ENCODE results near the gene PIWIL1.

Gene PIWIL1

DNA sequence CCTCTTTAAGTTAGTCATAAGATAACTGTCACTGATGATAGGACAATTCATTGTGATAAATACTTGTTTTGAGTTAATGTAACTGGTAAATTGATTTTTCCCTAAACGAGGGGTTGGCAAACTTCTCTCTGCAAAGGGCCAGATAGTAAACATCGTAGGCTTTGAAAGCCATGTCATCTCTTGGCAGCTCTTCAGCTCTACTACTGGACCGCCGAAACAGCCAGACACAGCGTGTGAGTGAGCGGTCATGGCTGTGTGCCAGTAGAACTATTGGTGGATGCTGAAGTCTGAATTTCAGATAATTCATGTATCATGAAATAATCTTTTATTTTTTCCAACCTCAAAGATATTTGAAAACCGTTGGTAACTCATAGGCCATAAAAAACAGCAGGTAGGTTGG, 9.9 kb downstream of the PIWIL1 start:
- DNase-seq, result no peak
- no peak for TF ChIP-seq GATA1 (IDR thresholded peaks at IDR 0.05; ENCODE audit: low read depth, low read length)
- no peak for TF ChIP-seq POLR2A (IDR thresholded peaks at IDR 0.05; ENCODE audit: low read length)

DNA sequence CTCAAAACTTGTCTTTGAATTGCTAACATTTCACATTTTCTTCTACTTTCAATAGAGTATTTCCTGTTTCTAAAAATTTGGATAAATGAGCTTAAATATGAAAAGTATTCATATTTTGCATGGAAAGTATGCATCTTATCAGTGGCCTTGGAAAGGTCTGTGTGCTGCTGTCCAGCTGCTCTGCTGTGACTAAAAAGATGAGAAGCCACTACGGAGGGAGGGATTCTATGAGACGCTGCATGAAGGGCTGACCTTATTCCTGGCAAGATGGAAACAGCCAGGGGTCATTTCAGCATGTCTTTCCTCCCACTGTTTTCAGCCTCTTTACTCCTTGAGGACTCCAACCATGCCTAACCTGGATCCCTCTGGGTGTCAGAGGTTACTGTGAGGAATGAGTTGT, 13.0 kb downstream of the PIWIL1 start:
- no peak for DNase-seq
- no peak for TF ChIP-seq POLR2A (IDR thresholded peaks at IDR 0.05; ENCODE audit: low read length)

DNA sequence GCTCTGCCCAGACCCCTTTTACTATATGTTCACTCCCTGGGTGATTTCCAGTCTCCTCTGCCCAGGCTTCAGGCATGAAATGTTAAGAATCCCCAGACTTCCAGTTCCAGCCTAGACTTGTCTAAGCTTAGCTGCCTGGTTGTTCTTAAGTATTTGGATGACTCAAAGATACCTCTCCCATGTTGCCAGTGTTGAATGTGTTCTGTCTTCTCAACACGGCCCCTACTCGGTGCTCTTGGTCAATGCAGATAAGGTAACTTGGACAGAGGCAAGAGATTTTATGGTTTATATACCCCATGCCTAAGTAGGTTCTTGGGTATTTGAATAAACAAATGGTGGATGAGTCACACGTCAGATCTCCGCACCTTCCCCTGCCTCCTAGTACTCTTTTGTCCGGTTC, 13.6 kb downstream of the PIWIL1 start:
- no peak for DNase-seq
- TF ChIP-seq POLR2A (IDR thresholded peaks at IDR 0.05; ENCODE audit: low read length) (no peak), GATA1 (IDR thresholded peaks at IDR 0.05; ENCODE audit: low read depth, low read length) (no peak)

DNA sequence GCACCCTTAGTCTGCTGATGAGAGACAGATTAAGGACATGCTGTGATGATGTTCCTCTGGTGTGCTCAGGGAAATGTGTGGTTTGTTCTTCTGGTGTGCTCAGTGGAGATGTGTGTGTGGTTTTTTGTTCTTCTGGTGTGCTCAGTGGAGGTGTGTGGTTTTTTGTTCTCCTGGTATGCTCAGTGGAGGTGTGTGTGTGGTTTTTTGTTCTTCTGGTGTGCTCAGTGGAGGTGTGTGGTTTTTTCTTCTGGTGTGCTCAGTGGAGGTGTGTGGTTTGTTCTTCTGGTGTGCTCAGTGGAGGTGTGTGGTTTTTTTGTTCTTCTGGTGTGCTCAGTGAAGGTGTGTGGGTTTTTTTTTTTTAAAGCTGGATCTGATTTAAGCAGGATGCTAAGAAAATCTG, 15.4 kb downstream of the PIWIL1 start:
- DNase-seq, result no peak
- TF ChIP-seq GATA1 (IDR thresholded peaks at IDR 0.05; ENCODE audit: low read depth, low read length) (no peak), POLR2A (IDR thresholded peaks at IDR 0.05; ENCODE audit: low read length) (no peak)

DNA sequence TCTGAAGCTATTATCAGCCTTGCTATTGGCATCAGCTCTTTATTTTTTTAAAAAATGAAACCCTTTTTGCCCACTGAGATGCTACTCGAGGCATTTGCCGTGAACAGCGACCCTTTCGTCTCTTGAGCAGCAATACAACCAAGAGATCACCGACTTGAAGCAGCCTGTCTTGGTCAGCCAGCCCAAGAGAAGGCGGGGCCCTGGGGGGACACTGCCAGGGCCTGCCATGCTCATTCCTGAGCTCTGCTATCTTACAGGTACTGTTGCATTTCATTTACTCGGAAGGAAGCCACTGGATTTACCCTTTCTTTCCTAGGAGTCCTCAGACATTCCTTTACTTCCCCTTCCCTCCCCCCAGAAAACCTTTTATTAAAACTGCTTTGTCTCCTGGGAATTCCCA, 16.7 kb downstream of the PIWIL1 start:
- DNase-seq, result no peak
- TF ChIP-seq POLR2A (IDR thresholded peaks at IDR 0.05; ENCODE audit: low read length), result no peak
- no peak for TF ChIP-seq GATA1 (IDR thresholded peaks at IDR 0.05; ENCODE audit: low read depth, low read length)

DNA sequence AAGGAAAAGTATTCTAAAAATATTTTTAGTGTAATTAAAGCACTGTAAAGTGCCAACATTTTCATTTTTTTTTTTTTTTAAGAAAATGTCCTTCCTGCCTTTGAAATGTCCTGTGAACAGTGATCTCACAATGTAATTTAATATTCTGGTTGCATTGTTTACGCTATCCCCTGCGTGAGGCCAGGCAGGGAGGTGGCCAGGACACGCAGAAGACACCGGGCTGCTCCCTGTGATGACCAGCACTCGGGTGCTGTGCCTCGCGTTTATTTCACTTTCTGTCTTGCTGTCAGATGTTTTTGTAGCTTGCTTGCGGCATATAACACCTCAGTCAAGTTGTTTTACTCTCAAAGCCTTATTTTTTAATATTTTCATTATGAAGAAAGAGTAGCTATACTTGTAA, 18.5 kb downstream of the PIWIL1 start:
- TF ChIP-seq GATA1 (IDR thresholded peaks at IDR 0.05; ENCODE audit: low read depth, low read length) (no peak), POLR2A (IDR thresholded peaks at IDR 0.05; ENCODE audit: low read length) (no peak)
- DNase-seq, result no peak

DNA sequence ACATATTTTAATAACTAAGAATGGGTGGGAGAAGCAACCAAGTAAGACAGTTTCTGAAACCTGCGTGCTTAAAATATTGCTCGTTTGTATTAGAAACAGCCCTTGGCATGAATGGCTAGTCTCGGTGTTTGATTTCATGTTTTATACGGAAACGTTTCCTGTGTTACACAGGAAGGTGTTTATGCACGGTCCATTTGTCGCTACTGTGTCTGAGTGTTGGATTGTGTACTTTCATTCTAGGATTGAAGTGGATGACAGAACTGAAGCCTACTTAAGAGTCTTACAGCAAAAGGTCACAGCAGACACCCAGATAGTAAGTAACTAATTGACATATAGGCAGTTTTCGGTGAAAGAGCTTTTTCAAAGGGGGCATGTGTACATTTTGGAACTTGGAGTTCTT, 19.6 kb downstream of the PIWIL1 start:
- TF ChIP-seq GATA1 (IDR thresholded peaks at IDR 0.05; ENCODE audit: low read depth, low read length) (no peak), POLR2A (IDR thresholded peaks at IDR 0.05; ENCODE audit: low read length) (no peak)
- DNase-seq, result no peak

DNA sequence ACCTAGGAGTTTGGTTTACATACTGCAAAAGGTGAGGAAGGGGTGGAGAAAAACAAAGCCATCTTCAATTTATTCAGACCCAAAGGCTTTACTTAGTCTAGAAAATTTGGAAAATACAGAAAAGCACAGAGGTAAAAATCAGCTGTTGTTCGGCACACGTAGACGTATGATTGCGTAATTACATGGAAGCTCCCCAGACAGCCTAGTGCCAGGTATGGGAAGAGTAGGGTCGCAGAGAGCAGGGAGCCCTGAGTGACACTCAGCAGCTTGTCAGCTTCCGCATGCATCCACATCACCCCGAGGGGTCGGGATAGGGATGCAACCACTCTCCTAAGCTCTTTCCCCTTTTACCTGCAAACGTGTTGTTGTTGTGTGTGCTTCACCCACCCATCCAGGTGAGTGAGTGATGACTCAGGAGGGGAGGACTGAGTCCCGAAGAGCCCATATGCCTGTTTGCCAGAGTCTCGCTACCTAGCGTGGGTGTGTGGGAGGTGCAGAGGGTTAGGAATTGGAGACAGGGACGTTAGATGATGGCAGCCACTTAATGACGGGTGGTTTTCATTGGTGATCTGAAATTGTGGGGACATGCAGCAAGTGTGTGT, 20.1 kb downstream of the PIWIL1 start:
- TF ChIP-seq POLR2A (IDR thresholded peaks at IDR 0.05; ENCODE audit: low read length) (no peak), GATA1 (IDR thresholded peaks at IDR 0.05; ENCODE audit: low read depth, low read length) (no peak)
- no peak for DNase-seq

DNA sequence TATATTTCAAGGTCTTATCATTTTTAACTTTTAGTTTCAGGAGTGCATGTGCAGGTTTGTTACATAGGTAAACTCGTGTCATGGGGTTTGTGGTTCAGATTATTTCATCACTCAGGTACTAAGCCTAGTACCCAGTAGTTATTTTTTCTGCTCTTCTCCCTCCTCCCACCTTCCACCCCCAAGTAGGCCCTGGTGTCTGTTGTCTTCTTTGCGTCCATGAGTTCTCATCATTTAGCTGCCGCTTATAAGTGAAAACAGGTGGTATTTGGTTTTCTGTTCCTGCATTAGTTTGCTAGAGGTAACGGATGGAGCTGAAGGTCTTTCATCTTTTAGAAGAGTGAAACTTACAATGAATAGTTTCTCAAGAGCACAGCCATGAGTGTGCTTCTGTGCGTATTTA, 24.4 kb downstream of the PIWIL1 start:
- TF ChIP-seq GATA1 (IDR thresholded peaks at IDR 0.05; ENCODE audit: low read depth, low read length) (no peak), POLR2A (IDR thresholded peaks at IDR 0.05; ENCODE audit: low read length) (no peak)
- no peak for DNase-seq

DNA sequence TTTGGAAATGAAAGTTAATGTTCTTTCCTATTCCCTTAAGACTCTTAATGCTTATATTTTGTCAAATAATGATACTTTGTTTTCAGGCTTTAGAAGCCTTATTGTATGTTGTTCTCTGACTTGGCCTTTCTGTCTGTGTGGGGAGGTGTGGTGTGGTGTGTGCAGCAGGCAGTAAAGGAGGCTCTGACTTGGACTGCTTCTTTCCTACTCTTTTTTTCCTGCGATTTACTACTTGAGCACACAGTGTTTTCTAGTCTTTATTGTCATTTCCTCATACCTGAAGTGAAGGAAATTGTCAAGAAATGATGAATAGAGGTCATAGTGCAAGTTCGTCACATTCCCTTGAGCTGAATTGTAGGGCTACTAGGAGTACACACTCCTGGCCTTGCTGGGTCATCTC, 26.9 kb downstream of the PIWIL1 start:
- TF ChIP-seq POLR2A (IDR thresholded peaks at IDR 0.05; ENCODE audit: low read length) (no peak), GATA1 (IDR thresholded peaks at IDR 0.05; ENCODE audit: low read depth, low read length) (no peak)
- DNase-seq, result no peak

DNA sequence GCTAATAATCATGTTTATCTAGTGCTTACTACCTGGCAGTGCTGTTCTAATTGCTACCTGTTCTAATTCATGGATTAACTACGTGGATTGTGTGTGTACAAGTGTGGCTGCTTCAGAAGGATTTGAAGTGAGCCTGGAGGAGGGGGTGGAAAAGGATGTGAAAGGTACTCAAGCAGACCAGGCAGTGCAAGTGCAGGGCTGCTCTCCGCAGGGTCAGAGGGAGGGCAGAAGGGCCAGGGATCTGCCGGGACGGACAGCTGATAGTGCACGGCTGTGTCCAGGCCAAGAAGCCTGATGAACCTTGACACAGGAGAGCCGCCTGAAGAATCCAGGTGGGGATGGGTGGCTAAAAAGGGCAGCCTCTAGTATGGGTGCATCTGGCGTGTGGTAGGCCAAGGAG, 28.5 kb downstream of the PIWIL1 start:
- no peak for TF ChIP-seq POLR2A (IDR thresholded peaks at IDR 0.05; ENCODE audit: low read length)
- no peak for TF ChIP-seq GATA1 (IDR thresholded peaks at IDR 0.05; ENCODE audit: low read depth, low read length)
- no peak for DNase-seq

DNA sequence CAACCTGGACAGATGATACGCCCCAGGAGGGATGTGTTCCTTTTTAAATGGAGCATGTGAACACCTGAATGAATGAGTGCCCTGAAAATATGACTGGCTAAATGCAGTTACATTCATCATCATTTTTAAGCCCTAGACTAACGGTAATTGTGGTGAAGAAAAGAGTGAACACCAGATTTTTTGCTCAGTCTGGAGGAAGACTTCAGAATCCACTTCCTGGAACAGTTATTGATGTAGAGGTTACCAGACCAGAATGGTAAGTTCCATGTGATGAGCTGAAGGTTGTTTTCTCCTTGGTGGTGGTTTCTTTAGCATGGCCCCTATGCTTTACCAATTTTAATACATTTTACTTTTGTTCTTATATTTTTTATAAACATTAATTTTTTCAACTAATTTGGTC, 29.3 kb downstream of the PIWIL1 start:
- no peak for DNase-seq

DNA sequence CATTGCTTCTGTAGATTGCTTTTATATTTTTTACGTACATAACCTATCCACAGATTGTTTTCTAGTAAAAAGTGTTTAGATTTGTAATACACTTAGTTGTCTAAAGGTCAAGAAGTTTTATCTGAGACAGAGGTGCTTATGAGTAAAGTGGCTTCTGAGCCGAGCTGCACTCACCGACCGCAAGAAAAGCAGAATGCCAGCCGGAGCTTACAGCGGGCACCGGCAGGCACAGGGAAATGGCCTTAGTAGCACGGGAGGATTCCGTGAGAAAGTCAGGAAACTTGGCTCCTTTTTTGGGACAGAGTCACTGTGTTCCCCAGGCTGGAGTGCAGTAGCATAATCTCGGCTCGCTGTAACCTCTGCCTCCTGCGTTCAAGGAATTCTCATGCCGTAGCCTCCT, 29.8 kb downstream of the PIWIL1 start:
- DNase-seq, result no peak
- no peak for TF ChIP-seq GATA1 (IDR thresholded peaks at IDR 0.05; ENCODE audit: low read depth, low read length)
- TF ChIP-seq POLR2A (IDR thresholded peaks at IDR 0.05; ENCODE audit: low read length), result no peak

More for the DNA sequence above, 29.3 kb downstream of the PIWIL1 start:
- TF ChIP-seq GATA1 (IDR thresholded peaks at IDR 0.05; ENCODE audit: low read depth, low read length) (no peak), POLR2A (IDR thresholded peaks at IDR 0.05; ENCODE audit: low read length) (no peak)

DNA sequence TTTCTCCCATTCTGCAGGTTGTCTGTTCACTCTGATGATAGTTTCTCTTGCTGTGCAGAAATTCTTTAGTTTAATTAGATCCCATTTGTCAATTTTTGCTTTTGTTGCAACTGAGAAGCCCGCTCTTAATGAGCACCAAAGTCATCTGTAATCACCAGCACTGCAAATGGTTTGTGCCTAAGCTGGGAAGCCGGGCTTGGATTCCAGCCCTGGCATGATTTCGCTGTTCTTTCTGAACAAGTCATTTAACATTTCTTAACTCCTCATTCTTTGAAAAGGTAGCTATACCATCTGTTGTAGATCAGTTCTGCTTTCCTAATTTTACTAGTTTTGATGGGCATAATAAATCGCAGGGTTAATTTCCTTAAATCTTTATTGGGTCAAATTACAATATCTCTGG, 32.1 kb downstream of the PIWIL1 start:
- TF ChIP-seq GATA1 (IDR thresholded peaks at IDR 0.05; ENCODE audit: low read depth, low read length) (no peak), POLR2A (IDR thresholded peaks at IDR 0.05; ENCODE audit: low read length) (no peak)
- no peak for DNase-seq

DNA sequence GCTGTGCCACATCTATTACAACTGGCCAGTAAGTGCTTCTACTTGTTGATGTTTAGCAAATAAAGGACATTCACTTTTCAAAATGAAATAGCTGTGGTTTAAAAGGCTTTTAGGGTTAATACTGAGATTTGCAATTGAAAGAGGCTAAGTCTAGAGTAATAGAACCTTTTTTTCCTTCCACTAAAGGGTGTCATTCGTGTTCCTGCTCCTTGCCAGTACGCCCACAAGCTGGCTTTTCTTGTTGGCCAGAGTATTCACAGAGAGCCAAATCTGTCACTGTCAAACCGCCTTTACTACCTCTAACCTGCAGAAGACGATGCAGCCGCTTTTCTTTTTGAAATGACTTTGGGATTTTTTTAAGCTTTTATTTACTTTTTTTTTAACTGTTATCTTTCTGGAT, 33.6 kb downstream of the PIWIL1 start:
- TF ChIP-seq GATA1 (IDR thresholded peaks at IDR 0.05; ENCODE audit: low read depth, low read length) (no peak), POLR2A (IDR thresholded peaks at IDR 0.05; ENCODE audit: low read length) (no peak)
- no peak for DNase-seq

DNA sequence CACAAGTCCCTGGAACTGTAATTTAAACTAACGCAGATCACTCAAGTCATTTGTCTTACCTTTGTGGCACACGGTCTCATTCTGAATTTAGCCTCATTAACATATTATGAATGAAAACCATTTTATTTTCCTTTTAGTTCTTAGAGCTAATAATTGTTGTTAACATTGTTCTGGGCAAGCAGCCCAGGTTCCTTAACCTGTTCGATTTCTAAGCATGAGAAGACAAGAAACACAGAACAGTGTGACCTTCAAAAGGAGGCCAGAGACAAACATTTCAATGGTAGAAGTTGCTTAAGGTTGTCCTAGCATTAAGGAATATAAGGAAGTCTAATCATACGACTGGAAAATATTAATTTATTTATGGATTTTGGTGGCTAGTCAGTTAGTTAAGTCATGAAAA, 35.2 kb downstream of the PIWIL1 start:
- DNase-seq, result no peak
- no peak for TF ChIP-seq POLR2A (IDR thresholded peaks at IDR 0.05; ENCODE audit: low read length)

All from erythroblast (primary cell).